ENCODE measurements around the gene TUBG2. TPM values are rescaled to one million over a fixed set of nuclear protein-coding genes. Genes with fewer than 3 reads are reported as not detected.
A peak's percentile ranks its signal among the peaks of the same experiment; 100 is the strongest.

TUBG2 gene
- total RNA-seq, 1 donor from 2014 or later: 22.1 TPM

DNA sequence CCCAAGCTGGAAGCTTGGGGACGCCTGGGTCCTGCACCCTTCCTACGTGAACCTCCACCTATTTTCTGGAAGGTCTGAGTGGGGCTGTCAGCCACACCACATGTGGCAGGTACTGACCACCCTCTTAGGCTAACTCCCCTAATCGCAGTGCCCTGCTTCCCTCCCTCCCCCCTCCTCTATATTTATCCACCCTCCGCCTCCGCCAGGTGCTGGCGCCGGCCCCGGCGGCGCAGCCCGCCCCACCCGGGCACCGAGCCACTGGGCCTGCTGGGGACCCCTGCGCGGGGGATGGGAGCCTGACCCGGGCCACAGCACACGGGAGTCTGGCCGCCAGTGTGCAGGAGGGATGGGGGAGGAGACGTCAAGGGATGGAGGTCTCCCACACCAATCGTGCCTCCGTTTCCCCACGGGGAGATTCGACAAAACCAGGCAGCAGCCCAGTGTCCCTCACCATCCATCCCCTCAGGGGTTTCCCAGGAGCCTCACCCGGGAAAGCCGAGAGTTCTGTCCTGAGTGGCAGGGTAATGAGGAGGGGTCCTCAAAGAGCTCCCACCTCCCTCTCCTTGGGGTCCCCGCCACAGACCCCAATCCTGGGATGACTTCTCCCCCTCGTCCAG, 16.4 kb downstream of the TUBG2 start:
- peaks cover 10% of the 10 kb centered on the region for H3K9me3 Mint-ChIP-seq (ENCODE audit: unreplicated experiment)
- no peak for DNase-seq
- peak overlapping the region; percentile 82 for H3K4me3 Mint-ChIP-seq (ENCODE audit: unreplicated experiment)
- peaks cover 10% of the 10 kb centered on the region for H3K4me1 Mint-ChIP-seq (ENCODE audit: low read depth, unreplicated experiment)
- H3K27me3 Mint-ChIP-seq (ENCODE audit: unreplicated experiment): peaks cover 20% of the 10 kb centered on the region
- TF ChIP-seq CTCF (IDR thresholded peaks at IDR 0.05; ENCODE audit: partially characterized antibody, unreplicated experiment): no peak
- H3K36me3 Mint-ChIP-seq (ENCODE audit: unreplicated experiment): no peaks in the 10 kb centered on the region
- no peak overlapping the region for H3K27ac Mint-ChIP-seq (ENCODE audit: unreplicated experiment)

- Mint-ChIP-seq H3K9me3 (ENCODE audit: unreplicated experiment) (peaks cover 13% of the 10 kb centered on the region), H3K27me3 (ENCODE audit: unreplicated experiment) (peaks cover 22% of the 10 kb centered on the region), H3K4me3 (ENCODE audit: unreplicated experiment) (peak overlapping the region; percentile 87), H3K36me3 (ENCODE audit: unreplicated experiment) (no peaks in the 10 kb centered on the region), H3K27ac (ENCODE audit: unreplicated experiment) (peak overlapping the region; percentile 17), H3K4me1 (ENCODE audit: low read depth, unreplicated experiment) (peaks cover 13% of the 10 kb centered on the region)
- peak; percentile 59 for DNase-seq
- peak; percentile 2 for TF ChIP-seq CTCF (IDR thresholded peaks at IDR 0.05; ENCODE audit: partially characterized antibody, unreplicated experiment)
These were observed 16.9 kb downstream of the TUBG2 start for GRCh38 chr17:42675965-42676423.

DNA sequence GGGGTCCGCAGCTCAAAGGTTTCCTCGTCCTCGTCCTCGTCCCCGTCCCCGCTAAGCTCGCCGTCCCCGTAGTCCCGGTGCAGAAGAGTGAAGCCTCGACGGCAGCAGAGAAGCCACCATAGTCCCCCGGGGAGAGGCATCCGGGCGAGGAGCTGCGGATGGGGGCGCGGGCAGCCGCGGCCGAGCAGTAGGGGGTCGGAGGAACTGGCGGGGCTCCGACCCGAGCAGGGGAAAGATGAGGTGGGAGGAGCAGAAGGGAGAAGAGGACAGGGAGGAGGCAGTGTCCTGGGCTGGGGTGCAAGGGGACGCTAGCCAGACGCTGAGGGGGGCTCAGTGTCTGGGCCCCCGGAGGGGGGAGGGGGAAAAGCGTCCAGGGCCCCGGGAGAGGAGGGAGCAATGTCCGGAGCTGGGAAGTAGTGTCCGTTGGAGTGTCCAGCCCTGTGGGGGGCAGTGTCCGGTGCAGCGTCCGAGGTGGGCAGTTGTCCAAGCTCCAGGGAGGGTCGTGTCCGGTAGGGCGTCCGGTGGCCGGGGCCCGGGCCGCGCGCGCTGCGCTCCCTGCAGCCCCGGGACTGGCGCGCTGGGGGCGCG, 17.4 kb downstream of the TUBG2 start, which contains the start of gene PLEKHH3:
Gene PLEKHH3, minus strand, starts transcription at position 571 of the 588 bp plus-strand sequence. Its CDS starts 431 bp downstream, at position 140.
- peak within 1 kb of the TSS; percentile 87 for H3K4me3 Mint-ChIP-seq (ENCODE audit: unreplicated experiment)
- peak within 1 kb of the TSS; percentile 86 for H3K27ac Mint-ChIP-seq (ENCODE audit: unreplicated experiment)
- DNase-seq: peak; percentile 66
- peaks cover 13% of the 10 kb centered on the region for H3K9me3 Mint-ChIP-seq (ENCODE audit: unreplicated experiment)
- peaks cover 15% of the 10 kb centered on the region for H3K4me1 Mint-ChIP-seq (ENCODE audit: low read depth, unreplicated experiment)
- no peaks in the 10 kb centered on the region for H3K36me3 Mint-ChIP-seq (ENCODE audit: unreplicated experiment)
- H3K27me3 Mint-ChIP-seq (ENCODE audit: unreplicated experiment): peaks cover 20% of the 10 kb centered on the region
- peak; percentile 3 for TF ChIP-seq CTCF (IDR thresholded peaks at IDR 0.05; ENCODE audit: partially characterized antibody, unreplicated experiment)

GRCh38 chr17:42677012-42677857, 18.2 kb downstream of the TUBG2 start:
- peaks cover 14% of the 10 kb centered on the region for H3K4me1 Mint-ChIP-seq (ENCODE audit: low read depth, unreplicated experiment)
- peak; percentile 99 for DNase-seq
- peak overlapping the region; percentile 82 for H3K4me3 Mint-ChIP-seq (ENCODE audit: unreplicated experiment)
- peak overlapping the region; percentile 86 for H3K27ac Mint-ChIP-seq (ENCODE audit: unreplicated experiment)
- TF ChIP-seq CTCF (IDR thresholded peaks at IDR 0.05; ENCODE audit: partially characterized antibody, unreplicated experiment): no peak
- H3K27me3 Mint-ChIP-seq (ENCODE audit: unreplicated experiment): peaks cover 20% of the 10 kb centered on the region
- no peaks in the 10 kb centered on the region for H3K36me3 Mint-ChIP-seq (ENCODE audit: unreplicated experiment)
- peaks cover 17% of the 10 kb centered on the region for H3K9me3 Mint-ChIP-seq (ENCODE audit: unreplicated experiment)
